ENCODE data around the gene CDH24.

The CDH24 gene

GRCh38 chr14:23091294-23092225 is 34.2 kb upstream of the CDH24 start:
- no peak for DNase-seq (ENCODE audit: low read depth, low spot score)

GRCh38 chr14:23090254-23090636 is 32.9 kb upstream of the CDH24 start:
- DNase-seq (ENCODE audit: low read depth, low spot score), result no peak

GRCh38 chr14:23089498-23090253 is 32.4 kb upstream of the CDH24 start:
- no peak for DNase-seq (ENCODE audit: low read depth, low spot score)

- DNase-seq (ENCODE audit: low read depth, low spot score), result no peak
These were observed 29.2 kb upstream of the CDH24 start for GRCh38 chr14:23086565-23086964.

- no peak for DNase-seq (ENCODE audit: low read depth, low spot score)
These were observed 28.1 kb upstream of the CDH24 start for GRCh38 chr14:23085458-23085857.

- no peak for DNase-seq (ENCODE audit: low read depth, low spot score)
These were observed 23.2 kb upstream of the CDH24 start for GRCh38 chr14:23080474-23080873.

GRCh38 chr14:23079716-23080115 is 22.4 kb upstream of the CDH24 start:
- peak; percentile 20 for DNase-seq (ENCODE audit: low read depth, low spot score)

GRCh38 chr14:23078692-23079116 is 21.4 kb upstream of the CDH24 start:
- peak; percentile 74 for DNase-seq (ENCODE audit: low read depth, low spot score)

GRCh38 chr14:23077962-23078361 is 20.6 kb upstream of the CDH24 start:
- DNase-seq (ENCODE audit: low read depth, low spot score), result no peak

GRCh38 chr14:23076785-23077408 is 19.6 kb upstream of the CDH24 start:
- DNase-seq (ENCODE audit: low read depth, low spot score), result peak; percentile 49

GRCh38 chr14:23074906-23075305 is 17.6 kb upstream of the CDH24 start:
- DNase-seq (ENCODE audit: low read depth, low spot score), result no peak

- peak; percentile 22 for DNase-seq (ENCODE audit: low read depth, low spot score)
These were observed 14.7 kb upstream of the CDH24 start for GRCh38 chr14:23071921-23072539.

- DNase-seq (ENCODE audit: low read depth, low spot score), result peak; percentile 95
These were observed 14.1 kb upstream of the CDH24 start for GRCh38 chr14:23071244-23071920.

GRCh38 chr14:23070262-23071129 is 13.2 kb upstream of the CDH24 start:
- peak; percentile 21 for DNase-seq (ENCODE audit: low read depth, low spot score)

GRCh38 chr14:23069413-23069806 is 12.1 kb upstream of the CDH24 start:
- no peak for DNase-seq (ENCODE audit: low read depth, low spot score)

GRCh38 chr14:23068789-23069412 is 11.6 kb upstream of the CDH24 start:
- DNase-seq (ENCODE audit: low read depth, low spot score), result peak; percentile 94

- DNase-seq (ENCODE audit: low read depth, low spot score), result no peak
These were observed 10.8 kb upstream of the CDH24 start for GRCh38 chr14:23067847-23068788.

- no peak for DNase-seq (ENCODE audit: low read depth, low spot score)
These were observed 9.8 kb upstream of the CDH24 start for GRCh38 chr14:23066855-23067744.
